AG08395 (cell line): ENCODE measurements around the gene NEMP1.
"Not testable (repeated sequence)": the region's sequence is repeated elsewhere in the genome, so short reads cannot be mapped to it uniquely, and the experiment has no call there.

Experiments used
- DNase-seq: peaks from one replicate; pipeline ENCODE4 v3.0.0; 2012; ENCODE audit warnings: mixed read lengths, low spot score

NEMP1 gene

GRCh38 chr12:57078519-57079404 is at the start of gene NEMP1:
Gene NEMP1 (minus strand): TSS chr12:57078791. CDS start chr12:57078745, 46 bp downstream.
- DNase-seq = peak; percentile 99

- DNase-seq = peak; percentile 93
Measured at GRCh38 chr12:57127726-57128518, 49.3 kb upstream of the NEMP1 start, which contains the start of gene LRP1. Gene LRP1 (plus strand): TSS chr12:57128483. CDS start chr12:57128965, 482 bp downstream.

- DNase-seq = peak; percentile 27
Measured at GRCh38 chr12:57127101-57127725, 48.6 kb upstream of the NEMP1 start.

- DNase-seq = no peak
Measured at GRCh38 chr12:57126561-57126960, 48.0 kb upstream of the NEMP1 start.

GRCh38 chr12:57126061-57126460 is 47.5 kb upstream of the NEMP1 start:
- DNase-seq = no peak

GRCh38 chr12:57124261-57124877 is 45.8 kb upstream of the NEMP1 start:
- peak; percentile 80 for DNase-seq

GRCh38 chr12:57123813-57124212 is 45.2 kb upstream of the NEMP1 start:
- no peak for DNase-seq

- not testable (repeated sequence) for DNase-seq
Measured at GRCh38 chr12:57120718-57121117, 42.1 kb upstream of the NEMP1 start.

GRCh38 chr12:57119294-57120085 is 40.9 kb upstream of the NEMP1 start:
- no peak for DNase-seq

GRCh38 chr12:57118711-57119271 is 40.2 kb upstream of the NEMP1 start:
- DNase-seq = no peak

- DNase-seq = no peak
Measured at GRCh38 chr12:57116580-57117281, 38.1 kb upstream of the NEMP1 start.

GRCh38 chr12:57112492-57113294 is 34.1 kb upstream of the NEMP1 start:
- no peak for DNase-seq

GRCh38 chr12:57111031-57111734 is 32.6 kb upstream of the NEMP1 start, which contains the start of gene STAT6:
Gene STAT6 (minus strand): TSS chr12:57111362. CDS start chr12:57108278, 3,084 bp downstream.
- peak; percentile 73 for DNase-seq

GRCh38 chr12:57110104-57111030 is 31.8 kb upstream of the NEMP1 start:
- DNase-seq = no peak

- no peak for DNase-seq
Measured at GRCh38 chr12:57109207-57110103, 30.9 kb upstream of the NEMP1 start.

GRCh38 chr12:57107456-57108155 is 29.0 kb upstream of the NEMP1 start:
- no peak for DNase-seq
